ENCODE measurements around the gene FERMT3.

The FERMT3 gene

GRCh38 chr11:64192434-64192833 is 14.1 kb upstream of the FERMT3 start:
- no peak for DNase-seq (ENCODE audit: extremely low read depth, low read depth)
- TF ChIP-seq CTCF (IDR thresholded peaks at IDR 0.05; ENCODE audit: low read depth, low read length): no peak

- no peak for TF ChIP-seq CTCF (IDR thresholded peaks at IDR 0.05; ENCODE audit: low read depth, low read length)
- no peak for DNase-seq (ENCODE audit: extremely low read depth, low read depth)
Measured at GRCh38 chr11:64196626-64197025, 9.9 kb upstream of the FERMT3 start.

- DNase-seq (ENCODE audit: extremely low read depth, low read depth): no peak
- TF ChIP-seq CTCF (IDR thresholded peaks at IDR 0.05; ENCODE audit: low read depth, low read length): no peak
Measured at GRCh38 chr11:64198511-64198910, 8.0 kb upstream of the FERMT3 start.

GRCh38 chr11:64201543-64201942 is 5.0 kb upstream of the FERMT3 start:
- DNase-seq (ENCODE audit: extremely low read depth, low read depth): no peak
- TF ChIP-seq CTCF (IDR thresholded peaks at IDR 0.05; ENCODE audit: low read depth, low read length): no peak

- no peak for TF ChIP-seq CTCF (IDR thresholded peaks at IDR 0.05; ENCODE audit: low read depth, low read length)
- no peak for DNase-seq (ENCODE audit: extremely low read depth, low read depth)
Measured at GRCh38 chr11:64202992-64203391, 3.5 kb upstream of the FERMT3 start.

- no peak for DNase-seq (ENCODE audit: extremely low read depth, low read depth)
- TF ChIP-seq CTCF (IDR thresholded peaks at IDR 0.05; ENCODE audit: low read depth, low read length): no peak
Measured at GRCh38 chr11:64203421-64204079, 3.0 kb upstream of the FERMT3 start.

GRCh38 chr11:64204080-64204440 is 2.5 kb upstream of the FERMT3 start:
- DNase-seq (ENCODE audit: extremely low read depth, low read depth): no peak
- TF ChIP-seq CTCF (IDR thresholded peaks at IDR 0.05; ENCODE audit: low read depth, low read length): no peak
